Choroid plexus epithelial cell (primary cell): Measurements from ENCODE around the gene KCNQ1.

Experiments used
- DNase-seq: peaks from one replicate; pipeline ENCODE4 v3.0.0-alpha.2; 2010; ENCODE audit warnings: low read depth
- H3K4me3 ChIP-seq: 2 replicates; pipeline ENCODE4 v1.5.1; 2011; ENCODE audit warnings: low read depth, mild to moderate bottlenecking, control low read depth, low read length, moderate library complexity
- TF ChIP-seq, protein P1 (sequence below): conservative IDR thresholded peaks from 2 replicates; pipeline ENCODE4 v1.5.1; 2011; ENCODE audit warnings: low read depth, mild to moderate bottlenecking, control low read depth, inconsistent platforms, low read length, moderate library complexity

Gene KCNQ1

DNA sequence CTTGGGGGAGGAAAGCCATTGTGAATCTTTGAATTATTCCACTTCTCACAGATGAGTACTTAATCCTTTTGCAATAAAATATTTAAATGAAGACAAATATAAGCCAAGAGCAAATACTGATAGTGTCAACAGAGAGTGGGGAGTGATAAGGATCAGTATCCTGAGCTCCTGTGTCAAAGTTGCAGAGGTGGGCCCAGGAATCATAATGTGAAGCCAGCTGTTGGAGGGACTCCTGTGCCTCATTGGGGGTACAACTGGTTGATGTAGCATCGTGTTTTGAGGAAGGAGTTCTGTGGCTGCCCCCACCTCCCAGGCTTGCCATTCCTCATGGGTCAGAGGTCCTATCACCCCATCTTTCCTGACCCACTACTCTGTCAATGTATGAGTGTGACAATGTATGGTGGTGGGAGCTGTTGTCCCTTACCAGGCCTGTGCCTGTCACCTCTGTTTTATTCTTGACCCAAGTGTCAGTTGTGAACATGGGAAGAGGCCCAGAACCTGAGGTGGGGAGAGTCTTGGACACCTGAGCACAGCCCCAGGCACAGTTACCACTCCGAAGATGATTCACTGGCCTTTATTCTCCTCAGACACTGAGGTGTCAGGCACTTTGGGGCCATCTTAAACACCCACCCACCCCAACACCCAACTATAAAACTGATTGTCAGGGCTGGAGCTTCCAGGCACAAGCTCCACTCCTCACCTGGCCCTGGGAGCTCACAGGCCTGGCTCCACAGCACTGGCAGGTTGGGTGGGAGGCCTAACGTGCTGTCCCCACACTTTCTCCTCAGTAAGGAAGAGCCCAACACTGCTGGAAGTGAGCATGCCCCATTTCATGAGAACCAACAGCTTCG lies 216.6 kb downstream of the KCNQ1 start:
- no peak for DNase-seq
- no peak overlapping the region for H3K4me3 ChIP-seq
- TF ChIP-seq, protein P1, sequence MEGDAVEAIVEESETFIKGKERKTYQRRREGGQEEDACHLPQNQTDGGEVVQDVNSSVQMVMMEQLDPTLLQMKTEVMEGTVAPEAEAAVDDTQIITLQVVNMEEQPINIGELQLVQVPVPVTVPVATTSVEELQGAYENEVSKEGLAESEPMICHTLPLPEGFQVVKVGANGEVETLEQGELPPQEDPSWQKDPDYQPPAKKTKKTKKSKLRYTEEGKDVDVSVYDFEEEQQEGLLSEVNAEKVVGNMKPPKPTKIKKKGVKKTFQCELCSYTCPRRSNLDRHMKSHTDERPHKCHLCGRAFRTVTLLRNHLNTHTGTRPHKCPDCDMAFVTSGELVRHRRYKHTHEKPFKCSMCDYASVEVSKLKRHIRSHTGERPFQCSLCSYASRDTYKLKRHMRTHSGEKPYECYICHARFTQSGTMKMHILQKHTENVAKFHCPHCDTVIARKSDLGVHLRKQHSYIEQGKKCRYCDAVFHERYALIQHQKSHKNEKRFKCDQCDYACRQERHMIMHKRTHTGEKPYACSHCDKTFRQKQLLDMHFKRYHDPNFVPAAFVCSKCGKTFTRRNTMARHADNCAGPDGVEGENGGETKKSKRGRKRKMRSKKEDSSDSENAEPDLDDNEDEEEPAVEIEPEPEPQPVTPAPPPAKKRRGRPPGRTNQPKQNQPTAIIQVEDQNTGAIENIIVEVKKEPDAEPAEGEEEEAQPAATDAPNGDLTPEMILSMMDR = no peak

DNA sequence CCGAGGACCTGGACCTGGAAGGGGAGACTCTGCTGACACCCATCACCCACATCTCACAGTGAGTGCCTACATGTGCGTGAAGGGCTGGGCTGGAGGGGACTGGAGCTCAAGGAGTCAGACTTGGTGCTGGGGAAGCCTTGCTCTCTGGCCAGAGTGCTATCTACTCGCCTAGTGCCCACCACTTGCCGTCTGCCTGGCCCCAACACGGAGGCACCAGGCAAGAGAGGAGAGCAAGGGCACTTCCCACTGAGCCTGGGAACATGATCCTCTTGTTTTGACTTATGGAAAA lies 217.2 kb downstream of the KCNQ1 start:
- H3K4me3 ChIP-seq = no peak overlapping the region
- no peak for DNase-seq
- TF ChIP-seq, protein P1 = no peak

DNA sequence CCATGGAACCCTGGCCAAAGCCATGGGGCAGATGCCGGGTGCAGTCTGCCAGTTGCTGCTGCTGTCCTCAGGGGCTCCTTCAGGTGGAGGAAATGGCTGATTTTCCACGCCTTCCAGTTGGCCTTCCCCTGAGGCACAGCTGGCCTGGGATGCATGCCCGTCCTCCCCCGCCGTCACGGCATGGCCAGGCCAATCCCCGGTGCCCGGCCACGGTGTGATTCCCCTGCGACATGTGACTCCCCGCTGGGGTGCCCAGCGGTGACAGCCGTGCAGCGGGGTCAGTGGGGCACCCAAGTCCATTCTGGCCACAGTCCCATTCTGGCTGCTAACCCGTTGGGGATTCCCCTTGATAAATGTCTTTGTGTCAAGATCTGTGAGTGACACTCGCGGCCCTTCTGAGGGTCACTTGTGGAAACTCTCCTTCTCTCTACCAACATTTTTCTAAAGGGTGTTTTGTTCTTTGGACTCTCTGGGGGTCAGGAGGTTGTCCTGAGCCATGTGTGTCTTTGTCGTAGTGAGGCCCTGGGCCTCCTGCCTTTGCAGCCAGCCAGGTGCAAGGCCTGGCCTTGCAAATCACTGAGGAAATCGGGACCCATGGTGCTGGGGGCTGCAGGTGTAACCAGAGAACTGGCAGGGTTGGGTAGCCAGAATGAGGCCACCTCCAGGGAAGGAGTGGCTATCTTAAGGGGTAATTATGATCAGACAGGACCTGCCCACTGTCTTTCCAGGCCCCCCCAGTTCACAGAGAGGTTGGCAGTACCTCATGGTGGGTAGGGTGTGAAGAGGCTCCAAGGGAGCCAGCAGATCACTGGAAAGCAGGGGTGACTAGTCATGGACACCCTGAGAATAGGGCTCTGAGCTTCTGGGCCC lies 217.9 kb downstream of the KCNQ1 start:
- no peak overlapping the region for H3K4me3 ChIP-seq
- DNase-seq = no peak
- TF ChIP-seq, protein P1 = no peak

DNA sequence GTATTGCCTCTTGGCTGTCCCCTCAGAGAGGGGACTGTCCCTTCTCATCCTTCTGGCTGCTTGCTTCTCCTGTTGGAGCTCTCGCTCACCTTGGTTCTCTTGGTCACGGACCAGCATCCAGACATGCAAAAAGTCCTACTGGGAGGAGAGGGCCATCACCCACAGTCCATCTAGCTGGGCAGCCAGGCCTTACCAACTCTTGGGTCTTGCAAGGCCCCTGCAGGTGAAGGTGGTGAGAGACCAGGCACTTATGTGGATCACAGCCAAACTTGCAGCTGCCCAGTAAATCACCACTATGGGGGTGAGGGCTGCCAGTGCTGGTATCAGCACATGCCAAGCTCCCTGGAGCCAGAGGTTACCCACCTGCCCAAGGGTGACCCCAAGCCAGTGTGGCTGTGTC lies 218.7 kb downstream of the KCNQ1 start:
- H3K4me3 ChIP-seq = no peak overlapping the region
- DNase-seq = no peak
- TF ChIP-seq, protein P1 = no peak

DNA sequence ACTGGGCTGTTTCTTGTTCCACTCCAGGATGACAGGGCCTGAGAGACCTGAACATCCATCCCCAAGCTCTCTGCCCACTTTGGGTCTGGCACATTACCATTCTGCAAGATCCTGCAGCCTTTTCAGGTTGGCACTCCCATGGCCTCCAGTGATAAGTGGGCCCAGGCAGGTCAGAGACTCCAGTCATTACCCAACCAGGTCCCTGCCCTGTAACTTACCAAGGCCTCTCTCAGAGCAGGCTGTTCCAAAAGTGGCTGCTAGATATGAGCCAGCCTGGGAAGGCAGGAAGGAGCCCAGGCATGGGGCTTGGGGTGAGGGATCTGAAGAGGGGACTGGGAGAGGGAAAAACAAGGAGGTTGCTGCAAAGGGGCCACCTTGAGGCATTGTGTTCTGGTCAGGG lies 219.1 kb downstream of the KCNQ1 start:
- TF ChIP-seq, protein P1 = no peak
- no peak overlapping the region for H3K4me3 ChIP-seq
- no peak for DNase-seq

DNA sequence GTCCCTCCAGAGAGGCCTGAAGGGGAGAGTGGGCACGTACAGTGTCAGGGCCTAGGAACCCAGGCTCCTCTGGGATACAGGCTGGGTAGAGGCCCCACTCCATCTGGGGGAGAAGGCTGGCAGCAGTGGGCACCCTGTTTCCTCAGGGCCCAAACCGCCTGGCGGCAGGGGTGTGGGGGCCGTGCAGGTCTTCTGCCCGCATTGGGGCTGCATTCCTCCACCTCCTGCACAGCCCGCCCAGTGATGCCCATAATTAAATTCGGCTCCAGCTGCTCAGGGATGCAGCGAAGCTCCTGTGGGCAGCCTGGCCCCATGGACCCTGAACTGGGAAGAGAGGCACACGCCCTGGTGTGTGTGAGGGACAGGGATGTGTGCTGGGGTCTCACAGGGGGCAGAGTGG lies 219.6 kb downstream of the KCNQ1 start:
- TF ChIP-seq, protein P1 = no peak
- DNase-seq = no peak
- no peak overlapping the region for H3K4me3 ChIP-seq
